K562 (cell line): Measurements from ENCODE around the gene AP1AR. TPM values are rescaled to one million over a fixed set of nuclear protein-coding genes. Genes with fewer than 3 reads are reported as not detected.

Source experiments
- ATF7 ChIP-seq: fragments of 450-650 bp; IDR thresholded peaks from 2 replicates; pipeline ENCODE4 v1.7.1; 2014; ENCODE audit warnings: mild to moderate bottlenecking, moderate library complexity
- BACH1 ChIP-seq: fragments of 200-800 bp; sonication (Bioruptor generic); IDR thresholded peaks from 2 replicates; pipeline ENCODE4 v1.6.1; 2016; ENCODE audit warnings: missing genetic modification characterization, missing compliant biosample characterization
- CBX2 ChIP-seq: fragments of 200-600 bp; sonication (generic); IDR thresholded peaks from one replicate; pipeline ENCODE4 v1.6.1; 2012; ENCODE audit warnings: mild to moderate bottlenecking, low read length, inconsistent platforms; ENCODE audit not compliant: insufficient read depth, poor library complexity, severe bottlenecking
- CGGBP1 ChIP-seq: fragments of 250-450 bp; sonication (Bioruptor Pico); IDR thresholded peaks from 2 replicates; pipeline ENCODE4 v1.9.0; 2021; ENCODE audit warnings: mild to moderate bottlenecking
- EP300 ChIP-seq: IDR thresholded peaks from 2 replicates; pipeline ENCODE4 v1.6.1; 2012; ENCODE audit warnings: low read length, improper control_type of control experiment
- ETV1 ChIP-seq: fragments of 450-650 bp; conservative IDR thresholded peaks from 2 replicates; pipeline ENCODE4 v1.6.1; 2016; ENCODE audit warnings: missing genetic modification characterization, control low read depth, low read depth, missing compliant biosample characterization
- GTF2E2 ChIP-seq: fragments of 200-800 bp; sonication (Bioruptor generic); IDR thresholded peaks from 2 replicates; pipeline ENCODE4 v1.6.1; 2016; ENCODE audit warnings: missing genetic modification characterization, missing compliant biosample characterization
- KLF16 ChIP-seq: IDR thresholded peaks from 2 replicates; pipeline ENCODE4 v1.6.1; 2016; ENCODE audit warnings: antibody characterized with exemption
- MCM5 ChIP-seq: fragments of 450-650 bp; IDR thresholded peaks from 2 replicates; pipeline ENCODE4 v1.6.1; 2016; ENCODE audit warnings: low read depth
- NCOA2 ChIP-seq, 2 experiments: fragments of 450-650 bp; IDR thresholded peaks; 2 replicates each; pipeline ENCODE4 v1.6.1; 2018; ENCODE audit warnings: mild to moderate bottlenecking in 2 of 2, moderate library complexity in 1 of 2; ENCODE audit not compliant: partially characterized antibody in 2 of 2
- NFIX ChIP-seq: fragments of 250-450 bp; sonication (Bioruptor Pico); IDR thresholded peaks from 2 replicates; pipeline ENCODE4 v1.4.0; 2020; ENCODE audit warnings: low read depth, mild to moderate bottlenecking, moderate library complexity
- RBM15 ChIP-seq: fragments of 200-400 bp; formaldehyde crosslinking; IDR thresholded peaks from 2 replicates; pipeline ENCODE4 v1.6.1; 2018; ENCODE audit warnings: mild to moderate bottlenecking, low read length, moderate library complexity; ENCODE audit not compliant: insufficient read depth
- SOX6 ChIP-seq: fragments of 450-650 bp; IDR thresholded peaks from 2 replicates; pipeline ENCODE4 v1.6.1; 2014; ENCODE audit warnings: mild to moderate bottlenecking
- TCF7L2 ChIP-seq: fragments of 150-350 bp; IDR thresholded peaks from 2 replicates; pipeline ENCODE4 v1.6.1; 2016; ENCODE audit warnings: low read depth, mild to moderate bottlenecking, low read length, moderate library complexity
- USF2 ChIP-seq: sonication (generic); formaldehyde crosslinking; IDR thresholded peaks from 2 replicates; pipeline ENCODE4 v1.5.0; 2020; ENCODE audit warnings: missing genetic modification reagents
- ZKSCAN1 ChIP-seq: fragments of 150-350 bp; IDR thresholded peaks from 2 replicates; pipeline ENCODE4 v1.6.1; 2016; ENCODE audit warnings: low read depth, low read length
- ZNF324 ChIP-seq: fragments of 250-450 bp; sonication (Bioruptor Pico); IDR thresholded peaks from 2 replicates; pipeline ENCODE4 v1.4.0; 2020; ENCODE audit warnings: mild to moderate bottlenecking
- ZNF740 ChIP-seq, 3 experiments: fragments of 200-800 bp in 1 of 3; sonication (Bioruptor generic) in 1 of 3; sonication (generic) in 1 of 3; formaldehyde crosslinking in 1 of 3; IDR thresholded peaks; 2 replicates each; pipeline versions ENCODE4 v1.6.1 to v1.8.0; 2016 to 2022; ENCODE audit warnings: mild to moderate bottlenecking in 2 of 3, missing compliant biosample characterization in 2 of 3, missing genetic modification characterization in 2 of 3, missing genetic modification reagents in 1 of 3
- ZNF77 ChIP-seq: fragments of 250-450 bp; sonication (Bioruptor Pico); IDR thresholded peaks from 2 replicates; pipeline ENCODE4 v1.5.0; 2020
- ZNF79 ChIP-seq: fragments of 250-450 bp; sonication (Bioruptor Pico); IDR thresholded peaks from 2 replicates; pipeline ENCODE4 v1.4.0; 2020; ENCODE audit warnings: low read depth, mild to moderate bottlenecking, moderate library complexity
- polyA plus RNA-seq, 8 experiments: library from polyadenylated mRNA; depleted of rRNA in 4 of 8; stranded (reverse) in 5 of 8; unstranded in 3 of 8; fragments of >200 nt; fragmentation: Nextera tagmentation in 2 of 8; fragmentation: Illumina TruSeq in 1 of 8; extraction: Ambion mirVana in 2 of 8; extraction: Trizol in 1 of 8; gene quantifications; 2 replicates each; pipeline versions ENCODE4 v1.2.1 to v1.2.3, GENCODE V29; 2011 to 2014; ENCODE audit warnings: inconsistent platforms in 1 of 8, missing spikeins in 1 of 8
- total RNA-seq, 7 experiments: library from RNA; depleted of rRNA in 6 of 7; stranded (reverse); fragments of >200 nt in 6 of 7; fragmentation: Illumina TruSeq in 2 of 7; extraction: Trizol in 2 of 7; gene quantifications; 2 replicates each; pipeline versions ENCODE4 v1.2.1 to v1.2.3, GENCODE V29; 2011 to 2021; ENCODE audit warnings: low replicate concordance in 1 of 7
- TF ChIP-seq, protein P1 (sequence below): sonication (generic); formaldehyde crosslinking; IDR thresholded peaks from 2 replicates; pipeline ENCODE4 v1.8.0; 2022; ENCODE audit warnings: mild to moderate bottlenecking, missing genetic modification reagents, borderline replicate concordance
- TF ChIP-seq, protein P2 (sequence below), 3 experiments: IDR thresholded peaks in 2 of 3; conservative IDR thresholded peaks in 1 of 3; 2 replicates each; pipeline ENCODE4 v1.5.1; 2011 to 2012; ENCODE audit warnings: low read length in 3 of 3, mild to moderate bottlenecking in 3 of 3, control low read depth in 2 of 3, improper control_type of control experiment in 1 of 3, inconsistent platforms in 1 of 3, low read depth in 1 of 3, mixed read lengths in 1 of 3, moderate library complexity in 1 of 3; ENCODE audit not compliant: insufficient read depth in 2 of 3

The AP1AR gene
- total and polyA plus RNA-seq, 9 of the 15 experiments (the other 6 are each of a cell fraction or from before 2014, with no cell fraction given) = 2.6 to 20.7 (median 12.2) TPM

DNA sequence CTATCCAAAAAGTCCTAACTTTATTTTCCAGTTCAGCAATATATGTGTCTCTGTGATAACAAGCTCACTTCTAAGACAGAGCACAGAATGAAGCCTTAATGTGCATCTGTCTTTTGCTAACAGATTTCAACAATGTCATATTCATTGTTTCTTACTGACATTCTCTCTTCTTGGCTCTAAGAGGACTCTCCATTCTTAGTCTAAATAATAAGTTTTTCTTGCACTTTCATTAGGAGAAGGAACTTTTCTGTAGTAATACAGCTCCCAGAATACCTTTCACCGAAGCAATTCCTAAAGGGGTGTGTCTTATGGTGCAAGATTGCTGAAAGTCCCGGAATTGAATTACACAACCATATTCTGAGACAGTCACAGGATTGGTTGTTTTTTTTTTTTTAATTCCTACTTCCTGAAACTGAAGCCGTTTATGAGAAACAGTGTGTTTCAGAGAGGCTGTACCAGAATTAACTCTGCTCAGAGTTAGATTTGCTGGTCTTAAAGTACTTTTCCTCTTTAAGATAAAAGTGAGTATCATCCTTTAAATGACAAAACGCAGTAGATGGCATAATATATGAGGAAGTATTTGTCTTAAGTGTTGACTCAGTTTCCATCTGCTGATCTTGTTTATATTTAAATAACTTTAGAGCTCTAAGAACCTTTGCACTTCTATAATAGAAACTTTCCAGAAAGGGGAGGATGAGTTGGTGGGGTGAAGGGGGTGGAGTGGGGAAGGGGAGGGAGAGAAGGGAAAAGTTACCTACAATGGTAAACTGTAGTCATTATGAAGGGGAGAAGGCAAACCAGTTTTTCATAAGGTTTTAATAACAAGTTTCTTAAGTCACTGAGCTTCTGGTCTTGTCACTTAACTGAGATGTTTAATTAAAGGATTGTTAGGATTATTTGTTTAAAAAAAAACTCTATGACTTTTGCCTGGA is 65.6 kb downstream of the AP1AR start, which contains the start of gene ALPK1 (continued):
- TF ChIP-seq, protein P1, sequence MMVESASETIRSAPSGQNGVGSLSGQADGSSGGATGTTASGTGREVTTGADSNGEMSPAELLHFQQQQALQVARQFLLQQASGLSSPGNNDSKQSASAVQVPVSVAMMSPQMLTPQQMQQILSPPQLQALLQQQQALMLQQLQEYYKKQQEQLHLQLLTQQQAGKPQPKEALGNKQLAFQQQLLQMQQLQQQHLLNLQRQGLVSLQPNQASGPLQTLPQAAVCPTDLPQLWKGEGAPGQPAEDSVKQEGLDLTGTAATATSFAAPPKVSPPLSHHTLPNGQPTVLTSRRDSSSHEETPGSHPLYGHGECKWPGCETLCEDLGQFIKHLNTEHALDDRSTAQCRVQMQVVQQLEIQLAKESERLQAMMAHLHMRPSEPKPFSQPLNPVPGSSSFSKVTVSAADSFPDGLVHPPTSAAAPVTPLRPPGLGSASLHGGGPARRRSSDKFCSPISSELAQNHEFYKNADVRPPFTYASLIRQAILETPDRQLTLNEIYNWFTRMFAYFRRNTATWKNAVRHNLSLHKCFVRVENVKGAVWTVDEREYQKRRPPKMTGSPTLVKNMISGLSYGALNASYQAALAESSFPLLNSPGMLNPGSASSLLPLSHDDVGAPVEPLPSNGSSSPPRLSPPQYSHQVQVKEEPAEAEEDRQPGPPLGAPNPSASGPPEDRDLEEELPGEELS (CRISPR knock-in tag) = no peak
- TF ChIP-seq GTF2E2 (tag) = no peak
- TF ChIP-seq ZNF77 (CRISPR knock-in tag) = no peak
- TF ChIP-seq NFIX = no peak
- TF ChIP-seq ATF7 = peak; percentile 62
- TF ChIP-seq RBM15 = no peak
- TF ChIP-seq USF2 (CRISPR knock-in tag) = no peak
- TF ChIP-seq BACH1 (tag) = no peak
- no peak for TF ChIP-seq NCOA2 (IDR thresholded peaks at IDR 0.05; ENCODE audit: partially characterized antibody in 2 of 2)
- TF ChIP-seq ZKSCAN1 = no peak
- TF ChIP-seq, protein P2, sequence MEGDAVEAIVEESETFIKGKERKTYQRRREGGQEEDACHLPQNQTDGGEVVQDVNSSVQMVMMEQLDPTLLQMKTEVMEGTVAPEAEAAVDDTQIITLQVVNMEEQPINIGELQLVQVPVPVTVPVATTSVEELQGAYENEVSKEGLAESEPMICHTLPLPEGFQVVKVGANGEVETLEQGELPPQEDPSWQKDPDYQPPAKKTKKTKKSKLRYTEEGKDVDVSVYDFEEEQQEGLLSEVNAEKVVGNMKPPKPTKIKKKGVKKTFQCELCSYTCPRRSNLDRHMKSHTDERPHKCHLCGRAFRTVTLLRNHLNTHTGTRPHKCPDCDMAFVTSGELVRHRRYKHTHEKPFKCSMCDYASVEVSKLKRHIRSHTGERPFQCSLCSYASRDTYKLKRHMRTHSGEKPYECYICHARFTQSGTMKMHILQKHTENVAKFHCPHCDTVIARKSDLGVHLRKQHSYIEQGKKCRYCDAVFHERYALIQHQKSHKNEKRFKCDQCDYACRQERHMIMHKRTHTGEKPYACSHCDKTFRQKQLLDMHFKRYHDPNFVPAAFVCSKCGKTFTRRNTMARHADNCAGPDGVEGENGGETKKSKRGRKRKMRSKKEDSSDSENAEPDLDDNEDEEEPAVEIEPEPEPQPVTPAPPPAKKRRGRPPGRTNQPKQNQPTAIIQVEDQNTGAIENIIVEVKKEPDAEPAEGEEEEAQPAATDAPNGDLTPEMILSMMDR (IDR thresholded peaks at IDR 0.05 in 2 of 3, conservative IDR thresholded peaks at IDR 0.05 in 1 of 3; ENCODE audit: insufficient read depth in 2 of 3, low read depth in 1 of 3, low read length in 3 of 3) = no peak
- TF ChIP-seq SOX6 = peak; percentile 14; the same call in 1 of the 2 replicates
- TF ChIP-seq CGGBP1 (CRISPR knock-in tag) = no peak
- peak; percentile 46 for TF ChIP-seq EP300
- TF ChIP-seq ZNF740 (CRISPR knock-in tag; IDR thresholded peaks at IDR 0.05) = no peak
- TF ChIP-seq ZNF740 (tag; IDR thresholded peaks at IDR 0.05) = no peak
- no peak for TF ChIP-seq MCM5
- TF ChIP-seq KLF16 = no peak
- TF ChIP-seq TCF7L2 = no peak
- no peak for TF ChIP-seq ZNF79
- TF ChIP-seq ETV1 (tag) = peak; percentile 71; the same call in 1 of the 2 replicates
- no peak for TF ChIP-seq CBX2
- no peak for TF ChIP-seq ZNF324
